Activated CD4-positive, alpha-beta T cell treated with anti-CD3 and anti-CD28 coated beads, Interleukin-2, amount 50 U/mL, for 48 hours (primary cell): ENCODE measurements around the gene SETDB1.

Experiments used
- DNase-seq, 2 experiments: peaks; one replicate each; pipeline ENCODE4 v3.0.0-alpha.2; 2020

Gene SETDB1

DNA sequence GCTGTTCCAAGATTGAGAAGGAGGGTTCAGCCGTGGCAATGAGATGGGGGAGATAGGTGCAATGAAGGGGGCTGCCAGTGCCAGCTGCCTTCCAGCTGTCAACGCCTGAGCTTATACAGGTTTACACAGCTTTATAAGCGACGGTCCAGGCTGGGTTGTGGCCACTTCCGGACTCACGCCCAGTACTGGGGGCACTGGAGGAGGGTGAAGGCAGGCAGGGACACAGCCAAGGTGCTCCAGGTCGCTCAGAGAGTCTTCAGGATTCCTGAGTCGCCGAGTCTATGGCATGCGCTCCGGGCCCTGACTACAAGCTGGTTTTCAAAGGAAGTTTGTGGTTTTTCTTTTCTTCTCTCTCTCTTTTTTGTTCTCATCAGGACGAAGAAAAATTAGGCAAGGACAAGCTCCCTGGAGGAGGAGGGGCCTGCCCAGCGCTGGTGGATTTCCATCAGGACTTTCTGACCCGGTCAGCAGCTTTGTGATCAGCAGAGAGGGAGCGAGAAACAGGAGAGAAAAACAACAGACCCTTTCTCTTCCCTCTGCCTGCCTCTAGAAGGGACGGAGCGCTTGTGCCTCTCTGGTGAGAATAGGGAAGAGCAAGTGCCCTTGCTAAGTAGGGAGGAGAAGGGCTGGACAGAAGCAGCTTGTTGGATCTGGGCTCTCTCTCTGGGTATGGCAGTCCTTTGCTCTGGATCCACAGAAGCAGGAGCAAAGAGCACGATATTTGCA, 80.3 kb downstream of the SETDB1 start, which contains the start of gene MINDY1:
TSS of gene MINDY1 (minus strand) at position 576 of the 726 bp plus-strand sequence. CDS start 4,285 bp downstream, outside the sequence.
- peak; percentile 44 to 59 for DNase-seq

DNA sequence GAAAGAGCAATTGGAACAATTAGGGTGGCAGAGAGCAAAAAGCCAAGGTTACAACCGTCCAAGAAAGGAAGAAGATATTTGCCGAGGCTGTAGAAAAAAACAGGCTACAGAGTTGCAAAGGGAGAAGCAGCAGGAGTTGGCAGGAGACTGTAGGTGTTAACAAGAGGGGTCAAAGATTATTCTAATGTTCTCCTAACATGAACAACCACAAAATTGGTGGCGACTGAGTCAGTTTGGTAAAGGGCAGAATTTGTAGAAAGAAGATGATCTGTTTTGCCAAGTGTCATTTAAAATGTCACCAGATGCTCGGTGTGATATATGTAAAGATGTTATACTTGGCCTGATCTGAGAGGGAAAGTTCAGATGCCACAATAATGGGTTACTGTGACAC, 81.7 kb downstream of the SETDB1 start:
- no peak for DNase-seq

DNA sequence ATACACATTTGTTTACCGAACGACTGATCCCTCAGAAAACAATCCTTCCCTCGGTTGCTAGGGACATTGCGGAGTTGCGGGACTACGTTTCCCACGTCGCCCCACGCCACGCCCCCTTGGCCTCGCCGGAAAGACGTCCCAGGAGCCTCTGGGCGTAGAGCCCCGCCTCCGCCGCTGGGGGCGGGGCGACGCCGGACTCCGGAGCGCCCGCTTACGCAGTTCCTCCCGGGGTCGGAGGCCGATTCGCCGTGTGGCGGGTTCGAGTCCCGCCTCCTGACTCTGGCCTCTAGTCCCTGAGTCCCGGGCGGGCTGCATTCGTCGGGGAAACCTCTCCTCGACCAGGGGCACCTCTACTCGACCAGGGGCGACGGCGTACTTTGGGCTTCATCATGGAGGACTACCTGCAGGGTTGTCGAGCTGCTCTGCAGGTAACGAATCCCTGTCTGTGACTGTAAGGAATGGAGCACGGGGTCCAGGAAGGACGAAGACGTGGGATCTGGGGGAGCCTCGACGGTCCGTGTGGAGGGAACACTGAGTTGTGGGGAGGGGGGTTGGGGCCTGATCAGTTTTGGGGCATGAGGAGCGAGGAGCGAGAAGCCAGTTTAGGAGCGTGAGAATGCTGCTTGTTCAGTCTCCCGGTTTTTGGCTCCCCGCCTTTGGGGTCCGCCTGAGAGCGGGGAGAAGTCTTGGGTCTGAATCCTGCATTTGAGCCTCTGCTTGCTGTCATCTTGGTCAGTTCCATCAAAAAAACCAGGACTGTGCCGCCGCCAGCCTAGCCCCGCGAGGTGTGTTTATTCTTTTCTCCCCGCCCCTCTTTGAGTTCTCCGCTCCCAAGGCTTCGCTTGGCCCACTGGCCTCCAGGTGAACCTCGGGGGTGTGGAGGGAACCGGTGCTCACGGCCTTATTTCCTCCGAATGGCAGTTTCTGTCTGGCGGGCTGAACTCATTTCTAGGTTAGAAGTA, 82.4 kb downstream of the SETDB1 start, which contains the start of gene PRUNE1:
TSS of gene PRUNE1 (plus strand) at position 206 of the 962 bp plus-strand sequence. CDS start at position 390, 184 bp downstream.
- DNase-seq: peak; percentile 97 to 98

DNA sequence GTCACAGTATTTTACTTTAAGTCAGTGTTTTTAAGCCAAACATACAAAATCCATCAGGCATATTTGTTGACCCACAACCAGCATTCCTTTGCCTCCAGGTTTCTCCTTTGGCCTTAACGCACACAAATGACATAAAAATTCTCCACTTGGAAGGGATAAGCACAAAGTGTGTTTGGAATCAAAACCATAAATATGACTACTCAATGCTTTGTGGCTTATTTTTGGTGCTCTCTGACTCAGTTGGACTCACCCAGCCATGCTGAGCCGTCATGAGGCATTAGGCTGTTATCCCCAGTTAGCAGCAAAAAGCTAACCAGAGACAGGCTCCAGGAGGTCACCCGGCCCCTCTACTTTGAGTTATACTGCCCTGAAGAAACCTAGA, 83.0 kb downstream of the SETDB1 start:
- peak in 1 of 2 experiments; percentile 16 for DNase-seq

DNA sequence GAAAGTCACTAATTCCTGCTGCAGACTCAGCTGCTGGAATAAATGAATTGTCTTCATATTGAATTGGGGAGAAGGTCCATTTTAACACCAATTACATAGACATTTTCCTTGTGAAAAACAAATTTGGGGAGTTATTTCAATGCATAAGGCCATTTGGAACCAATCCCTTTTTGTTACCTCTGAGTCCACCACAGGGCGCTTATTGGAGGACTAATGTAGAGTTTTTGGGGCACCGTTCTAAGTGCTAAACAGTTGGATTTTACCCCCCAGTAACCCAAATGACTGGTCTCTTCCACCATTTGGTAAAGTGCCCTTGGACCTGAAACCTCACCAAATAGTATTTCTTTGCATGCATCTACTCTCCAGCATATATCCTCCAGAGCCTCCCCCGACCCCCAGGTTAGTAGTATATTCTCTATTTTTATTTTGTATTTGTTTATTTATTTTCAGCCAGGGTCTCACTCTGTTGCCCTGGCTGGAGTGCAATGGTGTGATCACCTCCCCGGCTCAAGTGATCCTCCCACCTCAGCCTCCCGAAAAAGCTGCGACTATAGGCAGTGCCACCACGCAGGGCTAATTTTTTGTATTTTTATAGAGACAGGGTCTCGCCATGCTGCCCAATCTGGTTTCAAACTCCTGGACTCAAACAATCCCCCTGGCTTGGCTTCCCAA, 83.6 kb downstream of the SETDB1 start:
- DNase-seq: no peak

DNA sequence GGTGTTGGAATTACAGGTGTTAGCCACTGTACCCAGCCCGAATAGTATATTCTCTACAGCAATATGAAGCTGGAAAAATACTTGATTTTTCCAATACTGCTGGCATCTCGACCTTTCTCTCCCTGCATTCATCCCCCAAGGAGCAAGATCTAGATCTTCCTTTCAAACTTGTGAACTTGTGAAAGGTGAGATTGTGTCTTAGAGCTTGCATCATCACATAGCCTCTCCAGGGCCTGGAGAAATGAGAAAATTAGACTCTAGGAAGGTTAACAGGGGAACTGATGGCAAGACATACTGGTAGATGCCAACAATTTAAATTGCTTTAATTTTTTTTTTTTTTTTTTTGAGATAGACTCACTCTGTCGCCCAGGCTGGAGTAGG, 84.2 kb downstream of the SETDB1 start:
- DNase-seq: no peak

DNA sequence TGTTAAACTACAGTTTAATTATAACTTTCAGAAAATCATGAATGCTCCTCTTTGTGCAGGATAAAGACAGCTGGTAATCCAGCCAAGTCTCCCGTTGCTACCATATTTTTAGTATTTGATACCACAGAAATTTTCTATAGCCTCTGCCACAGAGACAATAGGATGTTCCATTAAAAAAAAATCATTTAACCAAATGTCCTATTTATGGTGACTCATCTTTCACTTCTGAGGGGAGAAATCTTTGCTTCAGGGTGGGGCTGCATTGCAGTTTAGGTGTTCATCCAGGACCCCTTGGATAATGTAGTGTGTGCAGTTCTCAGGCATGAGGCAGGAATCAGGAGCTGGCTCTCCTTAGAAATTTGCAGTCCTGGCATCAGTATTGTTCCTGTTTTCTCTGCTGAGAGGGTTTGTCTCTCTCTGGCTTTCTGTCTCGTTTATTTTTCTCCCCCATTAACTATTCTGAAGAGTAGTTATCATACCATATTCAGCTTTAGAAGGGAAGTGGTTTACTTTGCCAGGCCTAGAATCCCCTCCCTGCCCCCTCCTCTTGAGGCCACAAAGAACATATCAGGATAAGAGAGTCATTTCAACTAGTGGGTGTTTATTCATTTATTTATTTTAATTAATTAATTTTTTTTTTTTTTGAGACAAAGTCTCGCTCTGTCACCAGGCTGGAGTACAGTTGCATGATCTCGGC, 85.1 kb downstream of the SETDB1 start:
- no peak for DNase-seq

DNA sequence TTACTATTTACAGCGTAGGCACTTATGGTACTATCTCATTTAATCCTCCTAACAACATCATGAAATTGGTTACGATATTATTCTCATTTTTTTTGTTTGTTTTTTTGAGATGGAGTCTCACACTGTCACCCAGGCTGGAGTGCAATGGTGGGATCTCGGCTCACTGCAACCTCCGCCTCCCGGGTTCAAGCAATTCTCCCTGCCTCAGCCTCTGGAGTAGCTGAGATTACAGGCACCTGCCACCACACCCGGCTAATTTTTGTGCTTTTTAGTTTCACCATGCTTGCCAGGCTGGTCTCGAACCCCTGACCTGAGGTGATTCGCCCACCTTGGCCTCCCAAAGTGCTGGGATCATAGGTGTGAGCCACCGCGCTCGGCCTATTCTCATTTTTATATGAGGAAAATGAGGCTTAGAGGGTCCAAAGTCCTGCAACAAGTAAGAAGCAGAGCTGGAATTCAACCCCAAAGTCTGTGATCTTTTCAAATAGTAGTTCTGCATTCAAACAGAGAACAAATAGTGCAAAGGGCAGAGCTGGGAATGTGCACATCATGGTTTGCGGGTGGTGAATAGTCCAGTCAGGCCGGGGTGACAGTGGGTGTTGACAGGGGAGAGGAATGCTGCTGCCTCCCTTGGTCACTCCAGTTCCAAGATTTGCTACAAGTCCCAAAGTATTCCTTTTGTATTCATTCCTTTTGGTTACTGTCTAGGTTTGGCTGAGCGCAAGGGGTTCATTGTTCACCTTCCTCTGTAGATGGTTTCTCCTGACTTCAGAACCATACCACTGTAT, 86.7 kb downstream of the SETDB1 start:
- DNase-seq: no peak

DNA sequence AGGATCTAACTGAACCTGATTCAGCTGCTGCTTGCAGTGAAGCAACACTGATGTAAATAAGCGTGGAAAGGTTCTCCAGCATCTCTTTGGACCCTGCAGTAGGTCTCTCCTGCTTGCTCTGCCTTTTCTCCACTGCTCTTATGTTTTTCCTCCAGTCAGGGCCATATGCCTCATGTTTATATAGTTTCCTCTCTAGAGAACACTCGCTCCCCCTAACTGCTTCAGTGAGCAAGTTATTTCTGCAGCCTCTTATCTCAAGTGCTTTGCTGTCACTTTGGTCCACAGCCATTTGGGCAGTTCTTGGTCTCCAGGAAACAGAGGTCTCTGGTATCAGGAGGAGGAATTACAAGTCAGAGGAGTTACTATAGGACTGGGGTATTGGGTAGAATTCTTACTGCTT, 87.4 kb downstream of the SETDB1 start:
- no peak for DNase-seq
